ENCODE results near the gene CRB1.

DNA sequence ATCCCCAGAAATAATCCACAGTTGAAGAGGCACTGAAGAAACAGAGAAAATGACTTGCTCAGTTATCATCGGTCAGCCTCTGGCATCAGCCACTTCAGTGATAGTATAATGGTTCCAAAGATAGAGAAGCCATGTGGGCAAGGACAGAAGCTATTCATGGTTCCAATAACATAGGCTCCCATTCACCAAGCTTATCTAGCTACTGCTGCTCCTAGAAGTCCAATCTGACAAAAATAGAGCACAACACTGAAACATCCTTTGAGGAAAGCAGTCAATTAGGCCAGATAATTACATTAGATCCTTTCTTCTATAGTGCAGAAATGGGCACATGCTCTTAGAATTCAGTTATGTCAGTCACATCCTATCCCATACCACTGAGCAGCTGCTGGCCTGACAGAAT lies 33.5 kb upstream of the CRB1 start:
- TF ChIP-seq, protein P1, sequence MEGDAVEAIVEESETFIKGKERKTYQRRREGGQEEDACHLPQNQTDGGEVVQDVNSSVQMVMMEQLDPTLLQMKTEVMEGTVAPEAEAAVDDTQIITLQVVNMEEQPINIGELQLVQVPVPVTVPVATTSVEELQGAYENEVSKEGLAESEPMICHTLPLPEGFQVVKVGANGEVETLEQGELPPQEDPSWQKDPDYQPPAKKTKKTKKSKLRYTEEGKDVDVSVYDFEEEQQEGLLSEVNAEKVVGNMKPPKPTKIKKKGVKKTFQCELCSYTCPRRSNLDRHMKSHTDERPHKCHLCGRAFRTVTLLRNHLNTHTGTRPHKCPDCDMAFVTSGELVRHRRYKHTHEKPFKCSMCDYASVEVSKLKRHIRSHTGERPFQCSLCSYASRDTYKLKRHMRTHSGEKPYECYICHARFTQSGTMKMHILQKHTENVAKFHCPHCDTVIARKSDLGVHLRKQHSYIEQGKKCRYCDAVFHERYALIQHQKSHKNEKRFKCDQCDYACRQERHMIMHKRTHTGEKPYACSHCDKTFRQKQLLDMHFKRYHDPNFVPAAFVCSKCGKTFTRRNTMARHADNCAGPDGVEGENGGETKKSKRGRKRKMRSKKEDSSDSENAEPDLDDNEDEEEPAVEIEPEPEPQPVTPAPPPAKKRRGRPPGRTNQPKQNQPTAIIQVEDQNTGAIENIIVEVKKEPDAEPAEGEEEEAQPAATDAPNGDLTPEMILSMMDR (optimal IDR thresholded peaks at IDR 0.05 in 1 of 3, IDR thresholded peaks at IDR 0.05 in 1 of 3, conservative IDR thresholded peaks at IDR 0.05 in 1 of 3; ENCODE audit: extremely low read depth in 1 of 3, insufficient read depth in 2 of 3, low read length in 3 of 3), result no peak
- no peak for TF ChIP-seq EZH2 (IDR thresholded peaks at IDR 0.05; ENCODE audit: low read length)

All from keratinocyte (primary cell).